GM10248 (cell line): ENCODE results near the gene IPO8.

ENCODE experiments used
- CTCF ChIA-PET: fragments of 300-600 bp; sonication (Branson Sonifier 250); formaldehyde crosslinking; extraction: SDS; loops from one replicate; lab custom pipeline; 2021; ENCODE audit warnings: antibody characterized with exemption; lab: Yijun Ruan, JAX
- POLR2A ChIA-PET: fragments of 350-650 bp; sonication (Branson Sonifier 250); formaldehyde crosslinking; extraction: SDS; loops from one replicate; lab custom pipeline; 2020; ENCODE audit warnings: antibody characterized with exemption; lab: Yijun Ruan, JAX
- DNase-seq: peaks from one replicate; pipeline ENCODE4 v3.0.0; 2012; ENCODE audit errors: extremely low spot score
- TF ChIP-seq, protein P1 (sequence below): IDR thresholded peaks from 2 replicates; pipeline ENCODE4 v1.5.1; 2012; ENCODE audit warnings: mild to moderate bottlenecking, low read depth; ENCODE audit errors: extremely low read depth, missing control alignments, control extremely low read depth

The IPO8 gene

DNA sequence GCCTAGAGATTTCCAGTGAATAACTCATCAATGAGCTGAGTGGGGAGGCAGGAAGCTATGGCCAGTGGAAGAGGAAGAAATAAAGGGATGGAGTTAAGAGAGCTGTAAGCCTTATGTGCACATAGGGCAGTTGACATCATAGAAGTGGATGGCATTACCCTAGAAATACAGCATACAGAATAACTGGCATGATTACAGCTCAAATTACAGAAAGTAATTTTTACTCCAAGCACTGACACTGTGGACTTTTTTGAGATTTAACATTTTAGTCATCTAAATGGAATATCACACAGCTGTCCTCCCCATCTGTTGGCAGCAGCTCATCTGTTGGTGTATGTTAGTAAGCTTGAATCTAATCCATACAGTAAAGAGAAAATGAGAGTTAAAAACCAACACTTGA lies 5.4 kb upstream of the IPO8 start:
- ChIA-PET POLR2A (no interaction called here), CTCF (interaction anchor here (0.6 to 2.8 kb wide), 4 partner anchors 9 to 25 kb away, joined by 3 to 16 read pairs (median 3); no protein-coding TSS in a partner anchor)
- TF ChIP-seq, protein P1, sequence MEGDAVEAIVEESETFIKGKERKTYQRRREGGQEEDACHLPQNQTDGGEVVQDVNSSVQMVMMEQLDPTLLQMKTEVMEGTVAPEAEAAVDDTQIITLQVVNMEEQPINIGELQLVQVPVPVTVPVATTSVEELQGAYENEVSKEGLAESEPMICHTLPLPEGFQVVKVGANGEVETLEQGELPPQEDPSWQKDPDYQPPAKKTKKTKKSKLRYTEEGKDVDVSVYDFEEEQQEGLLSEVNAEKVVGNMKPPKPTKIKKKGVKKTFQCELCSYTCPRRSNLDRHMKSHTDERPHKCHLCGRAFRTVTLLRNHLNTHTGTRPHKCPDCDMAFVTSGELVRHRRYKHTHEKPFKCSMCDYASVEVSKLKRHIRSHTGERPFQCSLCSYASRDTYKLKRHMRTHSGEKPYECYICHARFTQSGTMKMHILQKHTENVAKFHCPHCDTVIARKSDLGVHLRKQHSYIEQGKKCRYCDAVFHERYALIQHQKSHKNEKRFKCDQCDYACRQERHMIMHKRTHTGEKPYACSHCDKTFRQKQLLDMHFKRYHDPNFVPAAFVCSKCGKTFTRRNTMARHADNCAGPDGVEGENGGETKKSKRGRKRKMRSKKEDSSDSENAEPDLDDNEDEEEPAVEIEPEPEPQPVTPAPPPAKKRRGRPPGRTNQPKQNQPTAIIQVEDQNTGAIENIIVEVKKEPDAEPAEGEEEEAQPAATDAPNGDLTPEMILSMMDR = no peak
- DNase-seq = no peak

DNA sequence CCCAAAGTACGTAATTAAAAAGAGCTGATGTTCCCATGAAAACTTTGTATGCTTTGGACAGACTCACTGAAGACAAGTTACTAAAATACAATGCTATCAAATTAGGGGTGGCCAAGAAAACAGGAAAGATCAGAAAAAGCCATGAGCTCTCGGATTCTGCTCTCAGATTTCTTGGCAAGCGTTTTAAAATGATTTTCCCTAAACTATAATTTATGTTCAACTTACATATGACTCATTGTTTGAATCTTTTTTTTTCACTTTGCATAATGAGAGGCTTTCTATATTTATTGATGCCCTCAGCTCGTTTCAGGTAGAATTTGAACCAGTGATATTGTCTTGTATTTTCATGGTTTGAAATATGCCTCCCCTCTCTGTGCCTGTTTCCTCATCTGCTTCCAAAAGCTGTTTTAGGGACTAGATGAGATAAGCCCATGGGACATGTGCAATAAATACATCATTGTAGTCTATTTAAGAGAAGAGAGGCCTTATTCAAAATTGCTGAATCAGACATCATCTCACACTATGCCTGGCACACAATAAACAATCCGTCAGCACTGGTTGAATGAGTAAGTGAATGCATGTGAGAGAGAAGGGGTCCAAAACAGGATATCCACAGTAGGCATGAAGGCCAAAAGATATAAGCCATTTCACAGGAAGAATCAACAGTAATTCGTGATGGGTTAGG lies 4.7 kb upstream of the IPO8 start:
- no peak for DNase-seq
- POLR2A ChIA-PET = no interaction called here
- TF ChIP-seq, protein P1 = no peak
- CTCF ChIA-PET = interaction anchor here (0.6 to 2.8 kb wide), 4 partner anchors 10 to 25 kb away, joined by 3 to 16 read pairs (median 3); no protein-coding TSS in a partner anchor

DNA sequence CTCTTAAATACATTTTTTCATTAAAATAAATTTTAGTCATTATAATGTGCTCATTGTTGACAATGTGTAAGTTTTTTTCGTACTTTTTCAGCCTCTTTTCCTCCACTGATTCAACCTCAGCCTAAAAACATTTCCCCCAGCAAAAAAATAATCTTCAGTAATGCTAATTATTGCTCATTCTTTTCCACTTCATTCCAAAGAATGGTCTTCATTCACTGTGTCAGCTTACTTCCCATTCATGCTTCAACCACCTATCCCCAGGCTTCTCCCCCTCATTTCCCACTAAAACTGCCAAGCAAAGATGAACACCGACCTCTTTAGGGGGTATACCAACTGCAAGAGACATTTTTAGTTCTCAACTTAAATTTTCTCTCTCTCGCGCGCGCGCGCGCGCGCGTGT lies 2.7 kb upstream of the IPO8 start:
- DNase-seq = no peak
- POLR2A ChIA-PET = no interaction called here
- CTCF ChIA-PET = interaction anchor here (1.4 kb wide), 1 partner anchor 9 kb away, joined by 3 read pairs; no protein-coding TSS in a partner anchor
- TF ChIP-seq, protein P1 = no peak

DNA sequence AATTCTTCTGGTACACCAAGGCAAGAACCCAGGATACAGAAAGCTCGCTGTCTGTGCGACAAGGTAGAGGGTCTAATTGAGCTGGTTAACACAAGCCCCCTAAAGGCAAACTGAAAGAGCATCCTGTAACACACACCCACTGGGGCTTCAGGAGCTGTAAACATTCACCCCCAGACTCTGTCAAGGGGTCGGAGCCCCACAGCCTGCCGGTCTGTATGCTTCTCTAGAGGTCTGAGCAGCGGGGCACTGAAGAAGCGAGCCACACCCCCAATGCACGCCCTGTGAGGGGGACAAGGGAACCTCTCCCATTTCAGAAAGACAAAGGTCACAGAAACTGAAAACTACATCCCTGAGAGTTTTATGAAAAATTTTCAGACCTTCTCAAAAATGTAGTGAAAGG lies 1.3 kb upstream of the IPO8 start:
- TF ChIP-seq, protein P1 = no peak
- ChIA-PET CTCF (interaction anchor here (1.0 to 1.4 kb wide), 2 partner anchors 11 to 13 kb away, joined by 3 to 4 read pairs; no protein-coding TSS in a partner anchor), POLR2A (no interaction called here)
- DNase-seq = no peak

DNA sequence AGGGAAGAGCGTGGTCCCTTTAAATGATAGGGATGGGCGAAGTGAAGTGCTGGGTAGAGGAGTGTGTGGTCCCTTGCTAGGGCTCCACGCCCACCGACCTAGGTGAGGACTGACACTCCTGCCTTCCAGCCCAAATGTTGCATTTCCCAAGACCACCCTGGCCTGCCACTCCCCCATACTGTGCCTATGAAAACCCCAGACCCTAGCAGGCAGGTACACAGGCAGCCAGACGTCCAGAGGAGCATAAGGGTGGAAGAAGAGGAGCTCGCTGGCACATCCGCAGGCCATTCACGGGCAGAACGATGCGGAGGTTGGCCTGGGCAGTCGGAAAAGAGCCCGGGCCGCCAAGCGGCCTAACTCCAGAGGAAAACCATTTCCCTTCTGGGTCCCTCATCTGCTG lies 817 bp upstream of the IPO8 start:
- ChIA-PET CTCF (interaction anchor here (1.0 to 1.3 kb wide), 2 partner anchors 11 to 13 kb away, joined by 4 to 7 read pairs; no protein-coding TSS in a partner anchor), POLR2A (no interaction called here)
- DNase-seq = no peak
- TF ChIP-seq, protein P1 = no peak

DNA sequence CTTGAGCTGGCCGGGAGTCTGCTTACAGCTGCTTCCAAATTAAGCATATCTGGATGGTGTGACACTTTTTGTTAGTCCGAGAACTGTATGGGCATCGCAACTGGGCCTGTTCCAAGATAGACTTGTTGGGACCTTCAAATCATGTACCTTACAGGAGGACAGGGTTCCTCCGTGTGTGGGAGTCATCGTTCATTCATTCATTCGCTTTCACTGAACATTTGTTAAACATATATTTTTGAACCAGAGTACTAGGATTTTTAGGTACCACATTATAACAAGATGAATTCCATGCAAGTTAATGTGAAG lies 387 bp upstream of the IPO8 start:
- DNase-seq = no peak
- ChIA-PET POLR2A (interaction anchor here (0.6 to 0.7 kb wide), 2 partner anchors 14 to 1008 kb away, joined by 3 to 4 read pairs; no protein-coding TSS in a partner anchor), CTCF (interaction anchor here (1.0 to 1.5 kb wide), 3 partner anchors 10 to 14 kb away, joined by 4 to 7 read pairs (median 6); no protein-coding TSS in a partner anchor)
- TF ChIP-seq, protein P1 = no peak
